Measurements from ENCODE around the gene WIF1. TPM values are rescaled to one million over a fixed set of nuclear protein-coding genes. Genes with fewer than 3 reads are reported as not detected.

Gene WIF1
- total RNA-seq, 3 donors from 2014 or later = 0.19 TPM; not detected in 2

DNA sequence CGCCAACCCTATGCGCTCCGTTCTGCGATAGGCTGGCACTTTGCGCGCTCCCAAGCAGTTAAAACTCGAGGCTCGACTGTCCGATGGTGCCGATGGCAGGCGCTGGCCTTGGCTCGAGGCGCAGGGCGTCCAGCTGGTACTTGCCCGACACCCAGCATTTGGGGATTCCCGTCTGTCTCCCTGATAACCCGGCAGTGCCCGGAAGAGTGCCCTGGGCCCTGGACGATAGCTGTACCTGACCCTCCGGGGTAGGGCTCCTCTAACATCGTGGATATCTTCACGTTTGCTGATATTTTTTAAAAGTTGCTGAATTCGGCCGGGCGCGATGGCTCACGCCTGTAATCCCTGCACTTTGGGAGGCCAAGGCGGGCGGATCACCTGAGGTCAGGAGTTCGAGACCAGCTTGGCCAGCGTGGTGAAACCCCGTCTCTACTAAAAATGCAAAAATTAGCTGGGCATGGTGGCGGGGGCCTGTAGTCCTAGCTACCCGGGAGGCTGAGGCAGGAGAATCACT lies 908 bp upstream of the WIF1 start:
- Histone ChIP-seq H3K36me3 (ENCODE audit: low read depth) (no peaks in the 10 kb centered on the region), H3K4me3 (no peak overlapping the region), H3K9me3 (no peaks in the 10 kb centered on the region), H3K4me1 (ENCODE audit: low read depth) (peaks cover 7% of the 10 kb centered on the region)
- DNase-seq = no peak
- TF ChIP-seq, protein P1, sequence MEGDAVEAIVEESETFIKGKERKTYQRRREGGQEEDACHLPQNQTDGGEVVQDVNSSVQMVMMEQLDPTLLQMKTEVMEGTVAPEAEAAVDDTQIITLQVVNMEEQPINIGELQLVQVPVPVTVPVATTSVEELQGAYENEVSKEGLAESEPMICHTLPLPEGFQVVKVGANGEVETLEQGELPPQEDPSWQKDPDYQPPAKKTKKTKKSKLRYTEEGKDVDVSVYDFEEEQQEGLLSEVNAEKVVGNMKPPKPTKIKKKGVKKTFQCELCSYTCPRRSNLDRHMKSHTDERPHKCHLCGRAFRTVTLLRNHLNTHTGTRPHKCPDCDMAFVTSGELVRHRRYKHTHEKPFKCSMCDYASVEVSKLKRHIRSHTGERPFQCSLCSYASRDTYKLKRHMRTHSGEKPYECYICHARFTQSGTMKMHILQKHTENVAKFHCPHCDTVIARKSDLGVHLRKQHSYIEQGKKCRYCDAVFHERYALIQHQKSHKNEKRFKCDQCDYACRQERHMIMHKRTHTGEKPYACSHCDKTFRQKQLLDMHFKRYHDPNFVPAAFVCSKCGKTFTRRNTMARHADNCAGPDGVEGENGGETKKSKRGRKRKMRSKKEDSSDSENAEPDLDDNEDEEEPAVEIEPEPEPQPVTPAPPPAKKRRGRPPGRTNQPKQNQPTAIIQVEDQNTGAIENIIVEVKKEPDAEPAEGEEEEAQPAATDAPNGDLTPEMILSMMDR (IDR thresholded peaks at IDR 0.05) = no peak
- ATAC-seq = no peak
- intact Hi-C loops (cut with DNase I, micrococcal nuclease) = loop anchor here (5.0 kb wide), 2 partner anchors 230 to 320 kb away; no protein-coding TSS in a partner anchor

DNA sequence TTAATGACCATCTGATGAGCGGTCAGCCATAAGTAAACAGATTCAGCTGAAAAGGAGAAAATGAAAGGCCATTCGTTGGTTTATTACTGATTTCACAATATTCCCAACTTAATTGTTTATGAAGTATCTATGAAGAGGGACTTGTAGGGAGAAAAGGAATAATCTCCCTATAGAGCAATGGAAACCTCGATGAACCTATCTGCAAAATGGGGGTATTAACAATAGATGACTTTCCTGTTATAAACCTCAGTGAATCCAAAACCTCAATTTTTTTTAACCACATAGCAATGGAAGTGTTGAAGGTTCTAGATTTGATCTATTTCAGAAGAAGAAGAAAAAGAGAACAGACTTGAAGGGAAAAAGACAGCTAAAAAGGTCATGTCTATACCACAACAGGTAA lies 2.0 kb downstream of the WIF1 start:
- ATAC-seq (no peak), DNase-seq (no peak)
- Histone ChIP-seq H3K4me1 (ENCODE audit: low read depth) (peaks cover 7% of the 10 kb centered on the region), H3K4me3 (no peak overlapping the region), H3K9me3 (no peaks in the 10 kb centered on the region), H3K36me3 (ENCODE audit: low read depth) (no peaks in the 10 kb centered on the region)
- TF ChIP-seq, protein P1 (IDR thresholded peaks at IDR 0.05) = no peak
- intact Hi-C loops (cut with DNase I, micrococcal nuclease) = no loop called here

DNA sequence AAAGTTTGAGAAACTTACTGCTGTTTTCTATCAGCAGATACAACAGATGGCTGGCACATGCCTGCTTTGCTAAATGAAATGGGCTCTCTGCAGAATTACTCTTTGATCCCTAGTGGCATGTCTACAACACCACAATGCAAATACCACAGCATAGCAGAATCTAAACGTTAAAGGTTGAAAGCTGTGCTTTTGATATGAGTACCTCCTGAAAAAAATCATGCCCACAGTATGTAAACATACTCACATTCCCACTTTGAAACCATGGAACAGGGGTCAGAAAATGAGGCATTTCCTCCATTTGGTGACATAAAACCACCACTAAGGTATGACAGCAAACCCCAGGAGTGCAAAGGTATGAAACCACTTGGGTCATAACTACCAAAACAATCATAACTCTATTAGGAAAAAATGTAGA lies 7.5 kb downstream of the WIF1 start:
- intact Hi-C loops (cut with DNase I, micrococcal nuclease) = no loop called here
- no peaks in the 10 kb centered on the region for H3K4me1 ChIP-seq (ENCODE audit: low read depth)
- no peaks in the 10 kb centered on the region for H3K9me3 ChIP-seq
- TF ChIP-seq, protein P1 (IDR thresholded peaks at IDR 0.05) = no peak
- H3K36me3 ChIP-seq (ENCODE audit: low read depth) = no peaks in the 10 kb centered on the region
- ATAC-seq = no peak
- no peak for DNase-seq
- no peak overlapping the region for H3K4me3 ChIP-seq

DNA sequence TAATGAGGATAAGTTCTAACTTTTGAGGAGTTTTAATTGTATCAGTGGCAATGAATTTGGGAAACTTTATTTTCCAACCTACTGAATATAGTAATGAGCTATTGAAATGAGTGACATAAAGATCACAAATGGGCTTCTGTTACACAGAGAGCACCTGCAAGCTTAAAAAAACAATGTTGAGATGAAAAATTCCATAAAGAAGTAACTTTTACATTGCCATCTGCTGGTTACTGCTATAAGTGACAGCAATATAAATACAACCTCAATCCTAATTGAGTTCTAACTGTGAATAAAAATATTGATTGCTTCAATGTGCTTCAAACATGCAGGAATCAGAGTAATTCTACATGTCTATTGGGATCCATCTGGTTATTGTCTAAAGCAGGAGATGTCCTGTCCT lies 14.2 kb downstream of the WIF1 start:
- no peak for ATAC-seq
- Histone ChIP-seq H3K9me3 (no peaks in the 10 kb centered on the region), H3K4me3 (no peak overlapping the region), H3K36me3 (ENCODE audit: low read depth) (no peaks in the 10 kb centered on the region), H3K4me1 (ENCODE audit: low read depth) (no peaks in the 10 kb centered on the region)
- no peak for DNase-seq
- TF ChIP-seq, protein P1 (IDR thresholded peaks at IDR 0.05) = no peak
- intact Hi-C loops (cut with DNase I, micrococcal nuclease) = no loop called here

DNA sequence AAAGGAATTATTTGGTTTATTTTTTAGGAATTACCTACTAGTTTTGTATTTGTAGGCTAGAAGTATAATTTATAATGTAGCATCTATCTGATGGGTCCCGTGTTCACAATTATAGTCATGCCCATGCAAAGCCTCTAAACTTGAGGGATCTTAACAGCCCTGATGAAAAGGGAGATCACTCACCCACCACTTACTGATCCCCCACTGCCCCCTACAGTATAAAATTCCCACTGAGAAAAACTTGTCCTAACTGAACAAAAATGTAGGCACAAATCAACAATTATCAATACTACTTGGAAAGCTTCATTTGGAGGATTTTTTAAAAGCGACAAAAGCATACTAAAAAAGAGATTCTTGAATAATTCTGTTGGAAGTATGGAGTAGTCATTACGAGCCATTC lies 21.0 kb downstream of the WIF1 start:
- Histone ChIP-seq H3K4me1 (ENCODE audit: low read depth) (no peaks in the 10 kb centered on the region), H3K4me3 (no peak overlapping the region), H3K36me3 (ENCODE audit: low read depth) (no peaks in the 10 kb centered on the region), H3K9me3 (no peaks in the 10 kb centered on the region)
- ATAC-seq = no peak
- intact Hi-C loops (cut with DNase I, micrococcal nuclease) = no loop called here
- TF ChIP-seq, protein P1 (IDR thresholded peaks at IDR 0.05) = no peak
- DNase-seq = no peak

DNA sequence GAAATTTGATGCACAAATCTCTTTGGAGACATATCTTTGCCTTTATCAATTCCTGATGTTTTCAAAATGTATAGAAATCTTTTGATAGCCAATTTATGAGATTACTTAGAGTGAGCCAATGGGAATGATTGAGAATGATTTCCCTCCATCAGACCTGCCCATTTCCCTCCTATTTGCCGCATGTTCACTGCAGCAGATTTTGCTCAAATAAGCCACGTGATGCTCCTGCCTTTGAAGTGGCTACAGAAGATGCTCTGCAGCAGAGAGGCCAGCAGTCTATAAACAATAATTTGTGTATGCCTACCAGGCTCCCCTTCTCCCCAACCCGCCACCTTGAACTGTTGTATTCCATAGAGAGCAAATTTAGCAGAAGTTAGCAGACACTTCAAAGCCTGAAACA lies 21.9 kb downstream of the WIF1 start:
- no peaks in the 10 kb centered on the region for H3K36me3 ChIP-seq (ENCODE audit: low read depth)
- no peak for ATAC-seq
- no peaks in the 10 kb centered on the region for H3K4me1 ChIP-seq (ENCODE audit: low read depth)
- H3K4me3 ChIP-seq = no peak overlapping the region
- TF ChIP-seq, protein P1 (IDR thresholded peaks at IDR 0.05) = no peak
- no peak for DNase-seq
- H3K9me3 ChIP-seq = no peaks in the 10 kb centered on the region
- intact Hi-C loops (cut with DNase I, micrococcal nuclease) = no loop called here
